Raji (cell line): ENCODE measurements around the gene GALNT13.

Source experiments
- POLR2A ChIP-seq: IDR thresholded peaks from 2 replicates; pipeline ENCODE4 v1.6.1; 2011; ENCODE audit warnings: low read depth, low read length, control low read depth; ENCODE audit not compliant: insufficient read depth

Gene GALNT13

GRCh38 chr2:154457286-154457685 is 585.6 kb downstream of the GALNT13 start:
- no peak for TF ChIP-seq POLR2A

- no peak for TF ChIP-seq POLR2A
Measured at GRCh38 chr2:154459286-154459685, 587.6 kb downstream of the GALNT13 start.

GRCh38 chr2:154462634-154463033 is 590.9 kb downstream of the GALNT13 start:
- no peak for TF ChIP-seq POLR2A

- TF ChIP-seq POLR2A = no peak
Measured at GRCh38 chr2:154466226-154466625, 594.5 kb downstream of the GALNT13 start.

- no peak for TF ChIP-seq POLR2A
Measured at GRCh38 chr2:154470376-154470775, 598.7 kb downstream of the GALNT13 start.

- TF ChIP-seq POLR2A = no peak
Measured at GRCh38 chr2:154477319-154477718, 605.6 kb downstream of the GALNT13 start.

GRCh38 chr2:154480521-154480920 is 608.8 kb downstream of the GALNT13 start:
- no peak for TF ChIP-seq POLR2A

GRCh38 chr2:154481336-154481735 is 609.6 kb downstream of the GALNT13 start:
- TF ChIP-seq POLR2A = no peak

- TF ChIP-seq POLR2A = no peak
Measured at GRCh38 chr2:154484338-154485099, 612.8 kb downstream of the GALNT13 start.

GRCh38 chr2:154488801-154489200 is 617.1 kb downstream of the GALNT13 start:
- TF ChIP-seq POLR2A = no peak

- TF ChIP-seq POLR2A = no peak
Measured at GRCh38 chr2:154489266-154489858, 617.6 kb downstream of the GALNT13 start.

GRCh38 chr2:154490530-154490929 is 618.8 kb downstream of the GALNT13 start:
- TF ChIP-seq POLR2A = no peak

- TF ChIP-seq POLR2A = no peak
Measured at GRCh38 chr2:154495455-154495868, 623.7 kb downstream of the GALNT13 start.

- no peak for TF ChIP-seq POLR2A
Measured at GRCh38 chr2:154497019-154497418, 625.3 kb downstream of the GALNT13 start.
